MM.1S (cell line): ENCODE data around the gene FARS2.

Experiments used
- EZH2 ChIP-seq: fragments of 300-600 bp; sonication (generic); optimal IDR thresholded peaks from 2 replicates; pipeline ENCODE3; 2017; ENCODE audit warnings: low read depth, mild to moderate bottlenecking, antibody characterized with exemption, low read length, mixed read lengths
- EZH2phosphoT487 ChIP-seq: fragments of 300-600 bp; sonication (generic); IDR thresholded peaks from 2 replicates; pipeline ENCODE4 v1.6.1; 2018; ENCODE audit warnings: antibody characterized with exemption, low read length
- TF ChIP-seq, protein P1 (sequence below): fragments of 300-600 bp; sonication (generic); IDR thresholded peaks from 2 replicates; pipeline ENCODE4 v1.5.1; 2016; ENCODE audit warnings: antibody characterized with exemption, low read length, mixed read lengths

DNA sequence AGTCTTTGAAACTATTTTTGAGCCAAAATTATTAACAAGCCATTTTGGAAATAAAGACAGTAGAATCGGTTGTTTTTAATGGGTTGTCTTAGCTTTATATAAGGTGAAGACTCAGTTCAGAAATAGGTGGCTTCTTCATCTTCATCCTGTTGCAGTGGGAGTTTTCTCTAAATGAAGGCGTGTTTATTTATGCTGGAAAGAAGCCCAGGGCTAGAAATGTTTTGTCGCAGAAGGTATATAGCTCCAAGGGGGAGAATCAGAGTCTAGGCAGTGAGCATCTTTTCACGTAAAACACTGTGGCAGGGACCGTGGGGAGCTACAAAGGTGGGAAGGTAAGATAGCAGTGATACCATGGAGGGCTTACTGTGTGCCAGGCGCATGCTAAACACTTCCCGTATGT, 34.3 kb downstream of the FARS2 start:
- TF ChIP-seq, protein P1, sequence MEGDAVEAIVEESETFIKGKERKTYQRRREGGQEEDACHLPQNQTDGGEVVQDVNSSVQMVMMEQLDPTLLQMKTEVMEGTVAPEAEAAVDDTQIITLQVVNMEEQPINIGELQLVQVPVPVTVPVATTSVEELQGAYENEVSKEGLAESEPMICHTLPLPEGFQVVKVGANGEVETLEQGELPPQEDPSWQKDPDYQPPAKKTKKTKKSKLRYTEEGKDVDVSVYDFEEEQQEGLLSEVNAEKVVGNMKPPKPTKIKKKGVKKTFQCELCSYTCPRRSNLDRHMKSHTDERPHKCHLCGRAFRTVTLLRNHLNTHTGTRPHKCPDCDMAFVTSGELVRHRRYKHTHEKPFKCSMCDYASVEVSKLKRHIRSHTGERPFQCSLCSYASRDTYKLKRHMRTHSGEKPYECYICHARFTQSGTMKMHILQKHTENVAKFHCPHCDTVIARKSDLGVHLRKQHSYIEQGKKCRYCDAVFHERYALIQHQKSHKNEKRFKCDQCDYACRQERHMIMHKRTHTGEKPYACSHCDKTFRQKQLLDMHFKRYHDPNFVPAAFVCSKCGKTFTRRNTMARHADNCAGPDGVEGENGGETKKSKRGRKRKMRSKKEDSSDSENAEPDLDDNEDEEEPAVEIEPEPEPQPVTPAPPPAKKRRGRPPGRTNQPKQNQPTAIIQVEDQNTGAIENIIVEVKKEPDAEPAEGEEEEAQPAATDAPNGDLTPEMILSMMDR, result no peak
- no peak for TF ChIP-seq EZH2
- no peak for TF ChIP-seq EZH2phosphoT487
